HTR-8/SVneo (cell line): ENCODE results near the gene SOX1.

Source experiments
- DNase-seq: peaks from one replicate; pipeline ENCODE4 v3.0.0; 2011; ENCODE audit warnings: low spot score, mixed read lengths; ENCODE audit not compliant: insufficient read length
- FAIRE-seq: peaks from 2 replicates; lab custom pipeline; 2011; peaks lifted over from hg19 to GRCh38; lab: Jason Lieb, UNC

SOX1 gene

GRCh38 chr13:112119192-112120030 lies 52.5 kb downstream of the SOX1 start:
- DNase-seq (no peak), FAIRE-seq (no peak)

- DNase-seq (no peak), FAIRE-seq (no peak)
Measured at GRCh38 chr13:112120031-112120373, 53.1 kb downstream of the SOX1 start.
